ENCODE measurements around the gene LYRM1. TPM values are rescaled to one million over a fixed set of nuclear protein-coding genes. Genes with fewer than 3 reads are reported as not detected.

Gene LYRM1
- total RNA-seq, 2 experiments from 2014 or later: 26.5 to 28.0 TPM

DNA sequence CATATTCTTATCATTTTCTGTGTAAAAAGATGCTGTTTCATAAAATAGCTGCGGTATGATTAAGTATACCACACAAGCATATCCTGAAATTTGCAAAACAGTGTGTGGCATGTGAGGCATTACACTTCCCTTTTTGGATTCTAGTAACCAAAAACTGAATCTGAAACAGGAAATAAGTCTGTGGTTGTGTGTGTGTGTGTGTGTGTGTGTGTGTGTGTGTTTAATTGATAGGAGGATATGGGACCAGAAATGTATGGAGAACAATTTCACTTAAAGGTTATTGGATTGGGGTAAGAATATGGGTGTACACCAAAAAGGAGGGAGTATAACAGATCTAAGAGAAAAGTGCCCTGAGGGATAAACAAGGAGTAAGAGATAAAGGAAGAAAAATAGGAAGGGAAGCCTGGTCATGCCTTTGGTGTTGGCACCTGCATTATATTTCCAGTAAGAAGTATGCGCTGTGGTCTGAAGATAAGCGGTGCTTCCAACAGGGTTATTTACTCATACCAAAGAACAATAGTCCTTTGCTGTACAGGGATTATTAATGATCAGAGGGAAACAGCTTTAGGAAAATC is 4.0 kb downstream of the LYRM1 start:
- no peaks in the 10 kb centered on the region for H3K27me3 Mint-ChIP-seq
- POLR2A ChIA-PET: interaction anchor here (1.1 kb wide), 1 partner anchor 27 kb away, joined by 3 read pairs; no protein-coding TSS in a partner anchor
- CTCF ChIA-PET: interaction anchor here (0.6 kb wide), 1 partner anchor 54 kb away, joined by 3 read pairs; no protein-coding TSS in a partner anchor
- H3K4me1 Mint-ChIP-seq (ENCODE audit: low read depth): peaks cover 46% of the 10 kb centered on the region
- H3K27ac Mint-ChIP-seq: peak overlapping the region; percentile 11
- intact Hi-C loops (cut with micrococcal nuclease): loop anchor here (10.0 kb wide), 2 partner anchors 100 to 400 kb away; partner anchors contain the start of genes ERI2 and REXO5
- DNase-seq: peak; percentile 13
- H3K36me3 Mint-ChIP-seq: peaks cover 12% of the 10 kb centered on the region
- no peaks in the 10 kb centered on the region for H3K9me3 Mint-ChIP-seq
- H3K4me3 Mint-ChIP-seq: peak overlapping the region; percentile 14

DNA sequence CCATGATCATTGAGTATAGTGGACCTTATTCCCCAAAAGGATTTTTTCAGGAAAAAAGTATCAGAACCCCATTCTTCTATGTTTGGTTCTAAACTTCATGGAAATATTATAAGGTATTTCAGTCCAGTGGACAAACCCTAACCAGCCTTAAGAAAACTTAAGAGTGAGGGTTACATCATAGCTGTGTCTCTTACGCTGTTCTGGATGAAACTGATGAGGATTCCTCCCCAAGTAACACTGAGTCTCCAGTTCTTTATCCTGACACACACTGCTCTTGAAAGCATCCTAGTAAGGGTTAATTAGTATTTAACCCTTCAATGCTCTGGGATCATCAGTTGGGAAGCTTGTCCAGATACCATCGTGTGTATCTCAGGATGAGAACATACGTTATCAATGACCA is 5.0 kb downstream of the LYRM1 start:
- no peak for DNase-seq
- peaks cover 12% of the 10 kb centered on the region for H3K36me3 Mint-ChIP-seq

GRCh38 chr16:20906341-20907255 is 6.0 kb downstream of the LYRM1 start:
- DNase-seq: no peak
- intact Hi-C loops (cut with micrococcal nuclease): loop anchor here (1.0 to 10.0 kb wide), 3 partner anchors 32 to 398 kb away; partner anchors contain the start of genes ERI2 and REXO5
- H3K9me3 Mint-ChIP-seq: no peaks in the 10 kb centered on the region
- ChIA-PET CTCF (no interaction called here), POLR2A (no interaction called here)
- no peak overlapping the region for H3K4me3 Mint-ChIP-seq
- H3K27me3 Mint-ChIP-seq: no peaks in the 10 kb centered on the region
- H3K36me3 Mint-ChIP-seq: peaks cover 7% of the 10 kb centered on the region
- H3K27ac Mint-ChIP-seq: no peak overlapping the region
- peaks cover 58% of the 10 kb centered on the region for H3K4me1 Mint-ChIP-seq (ENCODE audit: low read depth)

More for the DNA sequence above, 5.0 kb downstream of the LYRM1 start:
- Mint-ChIP-seq H3K4me3 (no peak overlapping the region), H3K27me3 (no peaks in the 10 kb centered on the region), H3K4me1 (ENCODE audit: low read depth) (peaks cover 55% of the 10 kb centered on the region), H3K9me3 (no peaks in the 10 kb centered on the region), H3K27ac (no peak overlapping the region)
- ChIA-PET POLR2A (no interaction called here), CTCF (no interaction called here)
- intact Hi-C loops (cut with micrococcal nuclease): loop anchor here (10.0 kb wide), 2 partner anchors 101 to 399 kb away; partner anchors contain the start of genes ERI2 and REXO5

GRCh38 chr16:20910781-20911321 is 10.3 kb downstream of the LYRM1 start:
- DNase-seq: no peak
- H3K27ac Mint-ChIP-seq: peak overlapping the region; percentile 75
- peaks cover 5% of the 10 kb centered on the region for H3K36me3 Mint-ChIP-seq
- no peaks in the 10 kb centered on the region for H3K9me3 Mint-ChIP-seq
- ChIA-PET CTCF (interaction anchor here (0.6 to 1.3 kb wide), 5 partner anchors 9 to 104 kb away, joined by 3 to 4 read pairs (median 4); partner anchors contain the start of genes ERI2 and REXO5), POLR2A (interaction anchor here (0.6 to 4.2 kb wide), 5 partner anchors 11 to 109 kb away, joined by 3 to 28 read pairs (median 4); partner anchors contain the start of genes DCUN1D3 and LYRM1)
- H3K27me3 Mint-ChIP-seq: no peaks in the 10 kb centered on the region
- intact Hi-C loops (cut with micrococcal nuclease): loop anchor here (1.0 to 2.0 kb wide), 4 partner anchors 10 to 37 kb away; no protein-coding TSS in a partner anchor
- H3K4me3 Mint-ChIP-seq: no peak overlapping the region
- peaks cover 24% of the 10 kb centered on the region for H3K4me1 Mint-ChIP-seq (ENCODE audit: low read depth)

DNA sequence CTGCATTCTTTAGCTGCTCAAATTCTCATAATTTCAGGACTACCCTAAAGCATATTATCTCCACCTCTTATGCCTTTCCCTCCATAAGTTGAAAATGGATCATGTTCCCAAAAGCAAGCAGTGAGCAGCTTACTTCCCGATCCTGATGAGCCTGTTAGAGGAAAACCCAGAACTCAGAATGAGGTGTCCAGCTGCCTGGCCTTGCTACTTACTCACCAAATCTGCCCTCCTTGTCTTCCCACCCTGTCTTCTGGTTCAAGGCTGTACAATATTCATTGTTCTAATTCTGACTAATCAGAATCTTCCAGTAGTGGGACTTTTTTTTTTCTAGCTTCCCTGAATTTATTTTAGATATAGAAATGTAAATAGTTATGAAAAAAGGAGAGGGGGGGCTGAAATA is 10.8 kb downstream of the LYRM1 start:
- CTCF ChIA-PET: interaction anchor here (0.6 to 1.3 kb wide), 5 partner anchors 9 to 105 kb away, joined by 3 to 4 read pairs (median 4); partner anchors contain the start of genes ERI2 and REXO5
- peak overlapping the region; percentile 75 for H3K27ac Mint-ChIP-seq
- H3K4me3 Mint-ChIP-seq: peak overlapping the region; percentile 7
- H3K27me3 Mint-ChIP-seq: no peaks in the 10 kb centered on the region
- peaks cover 8% of the 10 kb centered on the region for H3K36me3 Mint-ChIP-seq
- H3K4me1 Mint-ChIP-seq (ENCODE audit: low read depth): peaks cover 24% of the 10 kb centered on the region
- DNase-seq: no peak
- intact Hi-C loops (cut with micrococcal nuclease): loop anchor here (1.0 to 2.0 kb wide), 4 partner anchors 10 to 37 kb away; no protein-coding TSS in a partner anchor
- POLR2A ChIA-PET: interaction anchor here (0.6 to 4.2 kb wide), 5 partner anchors 11 to 109 kb away, joined by 3 to 28 read pairs (median 4); partner anchors contain the start of genes DCUN1D3 and LYRM1
- H3K9me3 Mint-ChIP-seq: no peaks in the 10 kb centered on the region

DNA sequence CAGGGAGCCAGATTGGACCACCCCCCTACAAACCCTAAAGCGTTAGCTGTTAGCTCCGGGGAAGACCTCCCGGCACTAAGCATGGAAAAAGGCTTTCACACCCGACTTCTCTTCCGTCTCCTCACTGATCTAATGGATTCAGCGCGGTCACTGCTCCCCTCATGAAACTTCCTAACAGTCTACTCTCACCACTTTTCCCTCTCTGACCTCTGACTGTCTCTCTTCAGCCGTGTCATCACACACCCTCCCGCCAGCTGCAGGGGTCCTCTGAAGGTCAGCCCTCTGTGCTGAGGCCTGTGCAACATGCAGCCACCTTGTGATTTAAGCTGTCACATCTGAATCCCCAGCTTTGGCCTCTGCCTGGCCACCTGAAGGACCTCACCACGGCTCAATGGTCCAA is 15.7 kb downstream of the LYRM1 start:
- peaks cover 14% of the 10 kb centered on the region for H3K36me3 Mint-ChIP-seq

DNA sequence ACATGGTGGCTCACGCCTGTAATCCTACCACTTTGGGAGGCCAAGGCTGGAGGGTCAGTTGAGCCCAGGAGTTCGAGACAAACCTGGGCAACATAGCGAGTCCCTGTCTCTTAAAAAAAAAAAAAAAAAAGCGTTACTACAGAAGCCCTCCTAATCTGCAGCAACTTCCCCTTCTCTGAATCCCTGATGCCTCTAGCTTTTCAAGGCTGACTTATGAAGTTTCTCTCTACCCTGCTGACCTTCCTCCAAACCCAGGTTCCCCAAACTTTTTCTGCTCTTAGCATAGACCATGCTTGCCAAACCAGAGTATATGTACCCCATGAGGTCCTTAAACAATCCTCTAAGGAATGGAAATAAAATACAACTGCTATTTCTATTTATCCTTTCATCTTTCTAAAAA is 16.4 kb downstream of the LYRM1 start:
- intact Hi-C loops (cut with micrococcal nuclease): no loop called here
- Mint-ChIP-seq H3K9me3 (no peaks in the 10 kb centered on the region), H3K4me1 (ENCODE audit: low read depth) (peaks cover 9% of the 10 kb centered on the region), H3K27me3 (no peaks in the 10 kb centered on the region), H3K27ac (no peak overlapping the region), H3K4me3 (no peak overlapping the region), H3K36me3 (peaks cover 14% of the 10 kb centered on the region)
- no peak for DNase-seq
- CTCF ChIA-PET: no interaction called here
- POLR2A ChIA-PET: no interaction called here

More for the DNA sequence above, 15.7 kb downstream of the LYRM1 start:
- no peak for DNase-seq
- Mint-ChIP-seq H3K9me3 (no peaks in the 10 kb centered on the region), H3K27ac (no peak overlapping the region), H3K27me3 (no peaks in the 10 kb centered on the region), H3K4me3 (no peak overlapping the region), H3K4me1 (ENCODE audit: low read depth) (peaks cover 15% of the 10 kb centered on the region)
- ChIA-PET CTCF (no interaction called here), POLR2A (no interaction called here)
- intact Hi-C loops (cut with micrococcal nuclease): no loop called here

DNA sequence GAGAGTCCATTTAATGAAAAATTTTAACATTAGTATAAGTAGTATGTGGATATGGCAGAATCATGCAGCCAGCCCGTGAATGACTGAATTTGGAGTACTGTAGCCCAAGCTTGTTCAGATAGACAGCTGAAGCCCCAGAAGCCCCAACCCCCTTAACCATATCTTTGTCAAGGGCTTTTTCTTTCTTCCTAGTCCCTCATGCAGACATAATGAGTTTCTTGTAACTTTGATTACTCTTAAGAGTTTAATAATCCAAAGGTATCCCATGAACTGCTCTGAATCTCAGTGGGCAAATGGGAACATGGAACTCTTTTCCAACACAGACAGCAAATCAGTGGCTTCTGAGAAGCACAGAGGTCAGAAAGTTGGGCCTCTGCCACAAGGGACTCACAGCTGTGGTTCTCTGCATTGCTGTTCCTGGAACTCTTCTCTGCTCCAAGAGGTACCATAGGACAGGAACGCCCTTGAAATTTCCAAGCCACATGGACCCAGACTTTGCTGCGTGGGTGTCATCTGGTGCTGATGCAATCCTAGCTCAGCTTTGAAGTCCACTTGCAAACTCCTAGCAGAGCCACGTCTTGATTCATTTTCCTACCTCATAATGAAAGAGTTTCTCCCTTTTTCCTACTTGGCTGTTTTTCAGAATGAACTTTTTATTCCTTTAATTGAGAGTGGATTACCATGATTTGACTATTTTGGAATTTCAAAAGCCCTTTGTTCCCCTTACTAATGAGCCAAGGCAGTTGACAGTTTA is 18.1 kb downstream of the LYRM1 start:
- no peaks in the 10 kb centered on the region for H3K27me3 Mint-ChIP-seq
- ChIA-PET POLR2A (no interaction called here), CTCF (interaction anchor here (1.7 kb wide), 1 partner anchor 68 kb away, joined by 6 read pairs; no protein-coding TSS in a partner anchor)
- no peak overlapping the region for H3K4me3 Mint-ChIP-seq
- H3K9me3 Mint-ChIP-seq: no peaks in the 10 kb centered on the region
- peaks cover 14% of the 10 kb centered on the region for H3K36me3 Mint-ChIP-seq
- DNase-seq: no peak
- H3K4me1 Mint-ChIP-seq (ENCODE audit: low read depth): peaks cover 9% of the 10 kb centered on the region
- no peak overlapping the region for H3K27ac Mint-ChIP-seq
- intact Hi-C loops (cut with micrococcal nuclease): no loop called here

- no peak for DNase-seq
- H3K4me3 Mint-ChIP-seq: no peak overlapping the region
- POLR2A ChIA-PET: no interaction called here
Observed at GRCh38 chr16:20920091-20920490, 19.5 kb downstream of the LYRM1 start.

GRCh38 chr16:20920799-20921198 is 20.2 kb downstream of the LYRM1 start:
- H3K9me3 Mint-ChIP-seq: no peaks in the 10 kb centered on the region
- POLR2A ChIA-PET: interaction anchor here (1.0 kb wide), 1 partner anchor 20 kb away, joined by 3 read pairs; the partner anchor contains the start of genes DCUN1D3 and LYRM1
- H3K4me3 Mint-ChIP-seq: no peak overlapping the region
- intact Hi-C loops (cut with micrococcal nuclease): no loop called here
- H3K4me1 Mint-ChIP-seq (ENCODE audit: low read depth): peaks cover 9% of the 10 kb centered on the region
- peaks cover 14% of the 10 kb centered on the region for H3K36me3 Mint-ChIP-seq
- CTCF ChIA-PET: interaction anchor here (1.1 to 2.2 kb wide), 3 partner anchors 9 to 70 kb away, joined by 4 to 6 read pairs (median 6); no protein-coding TSS in a partner anchor
- no peaks in the 10 kb centered on the region for H3K27me3 Mint-ChIP-seq
- H3K27ac Mint-ChIP-seq: no peak overlapping the region
- no peak for DNase-seq

More at GRCh38 chr16:20920091-20920490, 19.5 kb downstream of the LYRM1 start:
- no peaks in the 10 kb centered on the region for H3K9me3 Mint-ChIP-seq
- CTCF ChIA-PET: interaction anchor here (1.1 to 2.2 kb wide), 3 partner anchors 8 to 69 kb away, joined by 4 to 6 read pairs (median 6); no protein-coding TSS in a partner anchor
- intact Hi-C loops (cut with micrococcal nuclease): no loop called here
- H3K27me3 Mint-ChIP-seq: no peaks in the 10 kb centered on the region
- H3K36me3 Mint-ChIP-seq: peaks cover 14% of the 10 kb centered on the region
- no peak overlapping the region for H3K27ac Mint-ChIP-seq
- H3K4me1 Mint-ChIP-seq (ENCODE audit: low read depth): peaks cover 9% of the 10 kb centered on the region

GRCh38 chr16:20923876-20924275 is 23.3 kb downstream of the LYRM1 start:
- Mint-ChIP-seq H3K27me3 (no peaks in the 10 kb centered on the region), H3K27ac (no peak overlapping the region), H3K4me1 (ENCODE audit: low read depth) (peaks cover 5% of the 10 kb centered on the region), H3K36me3 (peaks cover 10% of the 10 kb centered on the region), H3K9me3 (no peaks in the 10 kb centered on the region), H3K4me3 (no peak overlapping the region)
- ChIA-PET POLR2A (no interaction called here), CTCF (no interaction called here)
- DNase-seq: no peak
- intact Hi-C loops (cut with micrococcal nuclease): no loop called here

All from activated CD4-positive, alpha-beta memory T cell treated with anti-CD3 and anti-CD28 coated beads for 36 hours (primary cell).